Gastrocnemius medialis (tissue), 4 donors: ENCODE data around the gene ECI2.

Source experiments
- POLR2A ChIP-seq, 2 donors: fragments of 450-650 bp; IDR thresholded peaks; one replicate each; pipeline ENCODE4 v1.6.1; 2017; ENCODE audit warnings: antibody characterized with exemption in 2 of 2, mild to moderate bottlenecking in 2 of 2, moderate library complexity in 2 of 2
- TF ChIP-seq, protein P1 (sequence below), 5 experiments: fragments of 450-650 bp in 3 of 5; fragments of 200-600 bp in 2 of 5; sonication (generic) in 2 of 5; IDR thresholded peaks in 4 of 5; conservative IDR thresholded peaks in 1 of 5; 1 replicate in 4 of 5; 2 replicates in 1 of 5; pipeline ENCODE4 v1.5.1; 2016 to 2019; ENCODE audit warnings: antibody characterized with exemption in 5 of 5, mild to moderate bottlenecking in 3 of 5, moderate library complexity in 3 of 5

GRCh38 chr6:4159491-4159890 lies 24.1 kb upstream of the ECI2 start:
- TF ChIP-seq, protein P1, sequence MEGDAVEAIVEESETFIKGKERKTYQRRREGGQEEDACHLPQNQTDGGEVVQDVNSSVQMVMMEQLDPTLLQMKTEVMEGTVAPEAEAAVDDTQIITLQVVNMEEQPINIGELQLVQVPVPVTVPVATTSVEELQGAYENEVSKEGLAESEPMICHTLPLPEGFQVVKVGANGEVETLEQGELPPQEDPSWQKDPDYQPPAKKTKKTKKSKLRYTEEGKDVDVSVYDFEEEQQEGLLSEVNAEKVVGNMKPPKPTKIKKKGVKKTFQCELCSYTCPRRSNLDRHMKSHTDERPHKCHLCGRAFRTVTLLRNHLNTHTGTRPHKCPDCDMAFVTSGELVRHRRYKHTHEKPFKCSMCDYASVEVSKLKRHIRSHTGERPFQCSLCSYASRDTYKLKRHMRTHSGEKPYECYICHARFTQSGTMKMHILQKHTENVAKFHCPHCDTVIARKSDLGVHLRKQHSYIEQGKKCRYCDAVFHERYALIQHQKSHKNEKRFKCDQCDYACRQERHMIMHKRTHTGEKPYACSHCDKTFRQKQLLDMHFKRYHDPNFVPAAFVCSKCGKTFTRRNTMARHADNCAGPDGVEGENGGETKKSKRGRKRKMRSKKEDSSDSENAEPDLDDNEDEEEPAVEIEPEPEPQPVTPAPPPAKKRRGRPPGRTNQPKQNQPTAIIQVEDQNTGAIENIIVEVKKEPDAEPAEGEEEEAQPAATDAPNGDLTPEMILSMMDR (IDR thresholded peaks at IDR 0.05 in 4 of 5, conservative IDR thresholded peaks at IDR 0.05 in 1 of 5), result no peak
- TF ChIP-seq POLR2A (IDR thresholded peaks at IDR 0.05), result no peak
